ENCODE results near the gene AKIRIN2. TPM values are rescaled to one million over a fixed set of nuclear protein-coding genes. Genes with fewer than 3 reads are reported as not detected.
A peak's percentile ranks its signal among the peaks of the same experiment; 100 is the strongest.

AKIRIN2 gene
- total and polyA plus RNA-seq, 7 donors: 16.6 to 40.2 (median 19.3) TPM

DNA sequence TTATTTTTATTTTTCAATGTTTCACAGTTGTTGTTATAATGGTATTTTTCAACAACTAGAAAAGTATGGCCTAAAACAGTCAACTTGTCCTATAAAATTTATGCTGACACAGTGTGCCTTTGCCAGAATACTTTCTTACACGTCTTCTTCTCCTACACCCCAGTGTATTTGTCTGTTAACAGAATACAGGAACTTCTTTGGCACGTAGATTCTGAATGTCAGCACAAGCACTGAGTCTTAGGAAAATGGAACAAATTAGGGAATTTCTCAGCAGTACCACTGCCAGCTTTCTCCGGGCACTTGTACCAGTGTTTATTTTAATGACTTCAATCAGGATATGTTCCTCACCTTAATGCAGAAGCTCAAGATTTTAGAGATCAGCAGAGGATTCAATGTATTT, 26.7 kb upstream of the AKIRIN2 start:
- peaks cover 0 to 10% (median 10%) of the 10 kb centered on the region in 4 donors for H3K4me1 ChIP-seq
- no peak for TF ChIP-seq EP300 (IDR thresholded peaks at IDR 0.05)
- TF ChIP-seq POLR2A (IDR thresholded peaks at IDR 0.05): no peak
- TF ChIP-seq, protein P1, sequence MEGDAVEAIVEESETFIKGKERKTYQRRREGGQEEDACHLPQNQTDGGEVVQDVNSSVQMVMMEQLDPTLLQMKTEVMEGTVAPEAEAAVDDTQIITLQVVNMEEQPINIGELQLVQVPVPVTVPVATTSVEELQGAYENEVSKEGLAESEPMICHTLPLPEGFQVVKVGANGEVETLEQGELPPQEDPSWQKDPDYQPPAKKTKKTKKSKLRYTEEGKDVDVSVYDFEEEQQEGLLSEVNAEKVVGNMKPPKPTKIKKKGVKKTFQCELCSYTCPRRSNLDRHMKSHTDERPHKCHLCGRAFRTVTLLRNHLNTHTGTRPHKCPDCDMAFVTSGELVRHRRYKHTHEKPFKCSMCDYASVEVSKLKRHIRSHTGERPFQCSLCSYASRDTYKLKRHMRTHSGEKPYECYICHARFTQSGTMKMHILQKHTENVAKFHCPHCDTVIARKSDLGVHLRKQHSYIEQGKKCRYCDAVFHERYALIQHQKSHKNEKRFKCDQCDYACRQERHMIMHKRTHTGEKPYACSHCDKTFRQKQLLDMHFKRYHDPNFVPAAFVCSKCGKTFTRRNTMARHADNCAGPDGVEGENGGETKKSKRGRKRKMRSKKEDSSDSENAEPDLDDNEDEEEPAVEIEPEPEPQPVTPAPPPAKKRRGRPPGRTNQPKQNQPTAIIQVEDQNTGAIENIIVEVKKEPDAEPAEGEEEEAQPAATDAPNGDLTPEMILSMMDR (IDR thresholded peaks at IDR 0.05): no peak
- no peak for TF ChIP-seq POLR2AphosphoS5 (IDR thresholded peaks at IDR 0.05)
- 14 to 60% methylated on average over 3 of the region's 3 CpGs for WGBS, 2 donors
- H3K9me3 ChIP-seq: no peaks in the 10 kb centered on the region
- no peaks in the 10 kb centered on the region for H3K36me3 ChIP-seq
- no peak for DNase-seq
- intact Hi-C loops (cut with DNase I): no loop called here
- no peak overlapping the region for H3K27ac ChIP-seq
- H3K27me3 ChIP-seq: no peaks in the 10 kb centered on the region
- no peak overlapping the region for H3K4me3 ChIP-seq

DNA sequence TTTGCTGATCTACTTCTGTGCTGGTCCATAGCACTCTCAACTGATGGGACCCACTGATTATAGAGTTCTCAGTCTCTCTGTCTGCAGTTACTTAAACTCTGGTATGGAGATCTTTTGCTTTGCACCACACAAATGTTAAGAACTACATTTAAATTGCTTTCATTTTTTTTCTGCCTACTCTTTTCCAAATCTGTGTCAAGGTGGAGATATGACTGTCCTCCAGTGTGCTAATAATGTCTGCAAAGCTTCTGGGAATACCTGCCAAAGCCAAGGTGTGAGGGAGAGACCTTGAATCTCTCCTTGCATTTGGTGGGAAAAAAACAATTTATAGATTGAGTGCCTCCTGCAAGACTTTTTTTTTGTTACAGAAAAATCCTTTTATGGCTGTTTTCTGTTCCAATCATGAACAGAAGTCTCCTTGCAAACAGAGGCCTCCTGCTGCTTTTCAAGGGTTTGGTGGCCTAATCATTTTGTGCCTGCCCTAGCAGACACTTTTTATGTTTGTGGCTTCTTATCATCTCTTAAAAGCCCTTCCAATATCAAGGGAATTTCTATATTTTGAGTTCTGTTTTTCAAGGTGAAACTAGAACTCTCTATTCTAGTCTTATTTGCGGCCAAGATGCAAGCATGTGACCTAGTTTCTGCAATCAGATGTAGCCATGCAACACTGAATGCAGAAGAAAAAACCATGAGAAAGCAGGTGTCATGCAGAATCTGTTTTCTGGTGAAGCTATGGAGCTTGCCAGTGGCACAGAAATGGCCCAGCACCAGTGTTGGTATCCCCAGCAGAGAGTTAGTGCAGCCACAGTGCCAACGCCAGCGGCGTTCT, 23.2 kb upstream of the AKIRIN2 start:
- 79 to 92% methylated on average over 4 of the region's 4 CpGs for WGBS, 2 donors
- H3K27ac ChIP-seq: no peak overlapping the region

DNA sequence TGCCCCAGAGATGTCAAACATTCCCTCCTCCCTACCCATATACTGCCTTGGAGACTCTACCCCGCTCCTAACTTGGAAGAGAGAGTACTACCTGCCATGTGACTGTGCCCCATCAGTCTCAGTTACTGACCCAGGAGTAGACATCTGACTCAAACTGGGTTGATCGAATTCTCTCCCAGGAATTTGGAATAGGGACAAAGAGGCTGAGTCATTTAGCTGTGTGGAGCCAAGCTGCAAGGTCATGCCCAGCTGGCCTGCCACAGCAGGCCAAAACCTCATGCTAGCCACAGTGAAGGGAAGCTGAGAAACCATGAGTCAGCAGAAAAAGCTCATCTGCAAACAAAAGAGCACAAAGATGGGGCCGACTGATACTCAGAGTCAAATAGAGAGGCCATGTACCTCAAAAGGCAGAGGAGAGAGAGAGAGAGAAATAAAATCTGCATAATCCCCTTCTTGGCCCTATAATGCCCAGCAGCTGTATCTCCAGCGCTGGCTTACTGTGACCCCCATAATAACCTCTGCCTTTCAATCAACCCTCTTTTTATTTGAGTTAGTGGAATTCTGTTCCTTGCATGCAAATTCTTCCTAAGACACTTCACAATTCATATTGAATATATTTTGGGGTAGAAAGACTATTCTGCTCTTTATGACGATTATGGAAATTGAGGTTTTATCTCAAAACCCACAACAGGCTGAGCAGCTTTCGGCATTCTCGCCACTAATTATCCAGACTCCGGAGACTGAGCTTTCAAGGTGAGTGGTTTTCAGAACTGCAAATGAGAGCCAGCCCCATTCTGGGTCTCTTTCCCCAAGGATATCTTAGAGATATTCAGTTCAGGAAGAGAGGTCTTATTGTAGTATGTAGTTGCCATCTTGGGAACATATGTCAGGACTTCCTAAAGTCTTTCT, 21.4 kb upstream of the AKIRIN2 start:
- no peaks in the 10 kb centered on the region for H3K36me3 ChIP-seq
- no peaks in the 10 kb centered on the region for H3K9me3 ChIP-seq
- H3K4me3 ChIP-seq: no peak overlapping the region
- WGBS, 2 donors: 76 to 85% methylated on average over 8 of the region's 8 CpGs
- peak overlapping the region in 2 of 4 donors; percentile 18 for H3K27ac ChIP-seq
- peaks cover 0 to 10% (median 8%) of the 10 kb centered on the region in 4 donors for H3K4me1 ChIP-seq
- H3K27me3 ChIP-seq: no peaks in the 10 kb centered on the region
- no peak for DNase-seq
- intact Hi-C loops (cut with DNase I): no loop called here
- peak in 1 of 4 donors; percentile 32 for TF ChIP-seq POLR2AphosphoS5 (IDR thresholded peaks at IDR 0.05)
- TF ChIP-seq POLR2A (IDR thresholded peaks at IDR 0.05): no peak

More for the DNA sequence above, 23.2 kb upstream of the AKIRIN2 start:
- no peaks in the 10 kb centered on the region for H3K36me3 ChIP-seq
- intact Hi-C loops (cut with DNase I): no loop called here
- TF ChIP-seq, protein P1 (IDR thresholded peaks at IDR 0.05): no peak
- TF ChIP-seq EP300 (IDR thresholded peaks at IDR 0.05) (no peak), POLR2A (IDR thresholded peaks at IDR 0.05) (no peak), POLR2AphosphoS5 (IDR thresholded peaks at IDR 0.05) (no peak)
- no peaks in the 10 kb centered on the region for H3K9me3 ChIP-seq
- peaks cover 0 to 10% (median 8%) of the 10 kb centered on the region in 4 donors for H3K4me1 ChIP-seq
- no peak overlapping the region for H3K4me3 ChIP-seq
- DNase-seq: no peak
- H3K27me3 ChIP-seq: no peaks in the 10 kb centered on the region

DNA sequence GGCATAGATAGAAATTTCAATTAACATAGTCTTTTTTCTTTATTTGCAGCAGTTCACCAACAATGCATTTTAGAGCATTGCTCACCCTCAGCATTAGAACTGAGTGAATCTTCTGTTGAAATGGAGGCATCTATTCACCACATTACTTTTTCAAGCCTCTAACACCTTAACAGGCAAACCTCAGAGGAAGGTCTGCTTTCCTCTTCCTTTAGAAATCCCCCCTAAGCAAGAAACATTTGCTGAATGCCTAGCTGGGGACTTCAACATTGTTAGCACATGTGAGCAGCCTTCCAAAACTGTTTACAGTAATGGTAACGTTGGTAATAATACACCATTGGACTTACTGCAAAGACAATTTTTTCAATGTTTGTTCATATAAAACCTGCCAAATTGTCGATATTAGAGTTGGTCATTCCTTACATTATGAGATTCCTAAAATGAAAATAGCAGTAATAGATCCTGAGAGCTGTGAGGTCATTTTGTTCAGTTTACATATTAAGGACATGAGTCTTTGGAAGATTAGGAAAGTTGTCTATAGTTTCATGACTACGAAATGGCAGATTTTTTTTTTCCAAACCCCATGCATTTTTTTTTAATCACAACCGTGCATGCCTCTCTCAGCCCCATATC, 20.6 kb upstream of the AKIRIN2 start:
- Histone ChIP-seq H3K4me1 (peaks cover 0 to 10% (median 8%) of the 10 kb centered on the region in 4 donors), H3K27ac (peak overlapping the region in 1 of 4 donors; percentile 18), H3K4me3 (no peak overlapping the region), H3K36me3 (no peaks in the 10 kb centered on the region), H3K9me3 (no peaks in the 10 kb centered on the region), H3K27me3 (no peaks in the 10 kb centered on the region)
- no peak for DNase-seq
- WGBS, 2 donors: 84 to 87% methylated on average over 4 of the region's 4 CpGs
- TF ChIP-seq POLR2A (IDR thresholded peaks at IDR 0.05) (no peak), POLR2AphosphoS5 (IDR thresholded peaks at IDR 0.05) (no peak), EP300 (IDR thresholded peaks at IDR 0.05) (no peak)
- TF ChIP-seq, protein P1 (IDR thresholded peaks at IDR 0.05): no peak
- intact Hi-C loops (cut with DNase I): no loop called here
